Liver (tissue), 3 donors: ENCODE measurements around the gene DDA1.

Experiments
- ATF3 ChIP-seq: IDR thresholded peaks from 2 replicates; pipeline ENCODE4 v1.6.1; 2016; ENCODE audit warnings: antibody characterized with exemption
- HNF4A ChIP-seq, 2 donors: conservative IDR thresholded peaks; 2 replicates each; pipeline ENCODE4 v1.6.1; 2016; ENCODE audit warnings: antibody characterized with exemption in 2 of 2, mild to moderate bottlenecking in 2 of 2
- SP1 ChIP-seq: IDR thresholded peaks from 2 replicates; pipeline ENCODE4 v1.6.1; 2018; ENCODE audit warnings: antibody characterized with exemption, mild to moderate bottlenecking
- TAF1 ChIP-seq: conservative IDR thresholded peaks from 2 replicates; pipeline ENCODE4 v1.6.1; 2016; ENCODE audit warnings: antibody characterized with exemption, mild to moderate bottlenecking
- TF ChIP-seq, protein P1 (sequence below): fragments of 150-350 bp; IDR thresholded peaks from 2 replicates; pipeline ENCODE4 v1.5.1; 2017; ENCODE audit warnings: improper control_type of control experiment, low read depth, low read length; ENCODE audit not compliant: missing input control
- TF ChIP-seq, protein P2 (sequence below): IDR thresholded peaks from 2 replicates; pipeline ENCODE4 v1.6.1; 2016; ENCODE audit warnings: antibody characterized with exemption
- donor health status: healthy.
- donor health status: healthy.

DNA sequence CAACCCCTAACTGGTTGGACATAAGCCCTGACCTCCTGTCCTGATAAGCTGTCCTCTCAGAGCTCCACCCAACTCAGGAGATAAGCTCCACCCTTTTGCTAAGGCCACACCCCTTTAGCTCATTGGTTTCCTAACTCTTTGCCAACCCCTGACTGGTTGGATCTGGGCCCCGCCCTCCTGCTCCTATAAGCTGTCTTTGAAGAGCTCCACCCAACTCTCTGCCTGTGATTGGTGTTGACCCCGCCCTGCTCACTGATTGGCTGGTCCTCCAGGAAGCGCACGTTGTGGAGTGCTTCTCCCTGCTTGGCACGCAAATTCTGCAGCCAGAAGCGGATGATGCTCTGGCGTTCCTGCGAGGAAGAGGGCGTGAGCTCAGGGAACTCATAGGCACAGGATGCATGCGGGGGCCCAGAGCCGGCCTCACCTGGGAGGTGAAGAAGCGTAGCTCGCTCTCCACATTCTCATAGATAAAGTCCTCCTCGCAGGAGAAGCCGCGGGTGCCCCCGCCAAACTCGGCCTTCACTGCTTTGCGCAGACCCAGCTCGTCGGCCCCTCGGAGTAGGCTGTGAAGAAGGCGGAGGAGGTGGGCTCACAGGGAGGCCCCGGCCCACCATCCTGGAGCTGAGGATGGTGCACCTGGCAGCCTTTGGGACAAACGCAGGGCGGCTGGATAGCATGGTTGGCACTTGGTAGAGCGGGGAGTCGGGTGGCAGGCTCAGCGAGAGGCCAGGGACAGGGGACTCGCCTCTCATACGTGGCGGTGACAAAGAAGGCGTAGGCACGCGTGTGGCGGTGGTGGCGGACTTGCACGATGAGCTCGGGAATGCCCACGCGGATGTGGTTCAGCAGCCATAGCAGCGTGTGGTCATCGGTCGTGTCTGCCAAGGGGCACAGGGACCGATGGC is 23.6 kb downstream of the DDA1 start:
- TF ChIP-seq, protein P1, sequence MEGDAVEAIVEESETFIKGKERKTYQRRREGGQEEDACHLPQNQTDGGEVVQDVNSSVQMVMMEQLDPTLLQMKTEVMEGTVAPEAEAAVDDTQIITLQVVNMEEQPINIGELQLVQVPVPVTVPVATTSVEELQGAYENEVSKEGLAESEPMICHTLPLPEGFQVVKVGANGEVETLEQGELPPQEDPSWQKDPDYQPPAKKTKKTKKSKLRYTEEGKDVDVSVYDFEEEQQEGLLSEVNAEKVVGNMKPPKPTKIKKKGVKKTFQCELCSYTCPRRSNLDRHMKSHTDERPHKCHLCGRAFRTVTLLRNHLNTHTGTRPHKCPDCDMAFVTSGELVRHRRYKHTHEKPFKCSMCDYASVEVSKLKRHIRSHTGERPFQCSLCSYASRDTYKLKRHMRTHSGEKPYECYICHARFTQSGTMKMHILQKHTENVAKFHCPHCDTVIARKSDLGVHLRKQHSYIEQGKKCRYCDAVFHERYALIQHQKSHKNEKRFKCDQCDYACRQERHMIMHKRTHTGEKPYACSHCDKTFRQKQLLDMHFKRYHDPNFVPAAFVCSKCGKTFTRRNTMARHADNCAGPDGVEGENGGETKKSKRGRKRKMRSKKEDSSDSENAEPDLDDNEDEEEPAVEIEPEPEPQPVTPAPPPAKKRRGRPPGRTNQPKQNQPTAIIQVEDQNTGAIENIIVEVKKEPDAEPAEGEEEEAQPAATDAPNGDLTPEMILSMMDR = no peak
- TF ChIP-seq TAF1 (no peak), HNF4A (conservative IDR thresholded peaks at IDR 0.05) (no peak), SP1 (peak; percentile 30), ATF3 (no peak)
- TF ChIP-seq, protein P2, sequence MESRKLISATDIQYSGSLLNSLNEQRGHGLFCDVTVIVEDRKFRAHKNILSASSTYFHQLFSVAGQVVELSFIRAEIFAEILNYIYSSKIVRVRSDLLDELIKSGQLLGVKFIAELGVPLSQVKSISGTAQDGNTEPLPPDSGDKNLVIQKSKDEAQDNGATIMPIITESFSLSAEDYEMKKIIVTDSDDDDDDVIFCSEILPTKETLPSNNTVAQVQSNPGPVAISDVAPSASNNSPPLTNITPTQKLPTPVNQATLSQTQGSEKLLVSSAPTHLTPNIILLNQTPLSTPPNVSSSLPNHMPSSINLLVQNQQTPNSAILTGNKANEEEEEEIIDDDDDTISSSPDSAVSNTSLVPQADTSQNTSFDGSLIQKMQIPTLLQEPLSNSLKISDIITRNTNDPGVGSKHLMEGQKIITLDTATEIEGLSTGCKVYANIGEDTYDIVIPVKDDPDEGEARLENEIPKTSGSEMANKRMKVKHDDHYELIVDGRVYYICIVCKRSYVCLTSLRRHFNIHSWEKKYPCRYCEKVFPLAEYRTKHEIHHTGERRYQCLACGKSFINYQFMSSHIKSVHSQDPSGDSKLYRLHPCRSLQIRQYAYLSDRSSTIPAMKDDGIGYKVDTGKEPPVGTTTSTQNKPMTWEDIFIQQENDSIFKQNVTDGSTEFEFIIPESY = no peak
